Gastroesophageal sphincter (tissue), 3 donors: Measurements from ENCODE around the gene COPS9.

Source experiments
- EP300 ChIP-seq: sonication (generic); formaldehyde crosslinking; IDR thresholded peaks from one replicate; pipeline ENCODE4 v1.6.1; 2017; ENCODE audit warnings: antibody characterized with exemption, mild to moderate bottlenecking
- POLR2A ChIP-seq, 2 donors: fragments of 450-650 bp; IDR thresholded peaks; one replicate each; pipeline ENCODE4 v1.6.1; 2017; ENCODE audit warnings: antibody characterized with exemption in 2 of 2, mild to moderate bottlenecking in 2 of 2, moderate library complexity in 1 of 2
- POLR2AphosphoS5 ChIP-seq: sonication (generic); formaldehyde crosslinking; IDR thresholded peaks from one replicate; pipeline ENCODE4 v1.6.1; 2017; ENCODE audit warnings: antibody characterized with exemption
- TF ChIP-seq, protein P1 (sequence below), 4 experiments: fragments of 200-600 bp in 2 of 4; fragments of 450-650 bp in 2 of 4; sonication (generic) in 1 of 4; IDR thresholded peaks; one replicate each; pipeline ENCODE4 v1.5.1; 2017 to 2019; ENCODE audit warnings: antibody characterized with exemption in 4 of 4, mild to moderate bottlenecking in 2 of 4, moderate library complexity in 2 of 4

DNA sequence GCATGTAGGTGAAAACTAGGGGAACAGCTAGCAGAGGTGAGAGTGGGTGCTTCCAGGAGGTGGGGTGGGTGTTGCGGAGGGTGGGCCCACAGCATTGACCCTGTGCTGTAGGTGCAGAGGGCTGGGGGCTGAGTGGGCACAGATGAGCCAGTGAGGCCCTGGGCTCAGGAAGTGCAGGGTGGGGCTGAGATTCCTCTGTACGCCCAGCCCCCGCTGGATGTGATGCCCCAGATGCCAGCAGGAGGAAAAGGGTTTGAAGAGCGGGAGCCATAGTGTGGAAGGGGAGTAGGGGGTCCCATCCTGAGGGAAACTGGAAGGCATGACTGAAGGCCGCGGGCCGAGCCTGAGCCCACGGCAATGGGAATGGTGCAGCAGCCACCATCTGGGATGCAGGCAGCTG is 18.5 kb upstream of the COPS9 start:
- TF ChIP-seq, protein P1, sequence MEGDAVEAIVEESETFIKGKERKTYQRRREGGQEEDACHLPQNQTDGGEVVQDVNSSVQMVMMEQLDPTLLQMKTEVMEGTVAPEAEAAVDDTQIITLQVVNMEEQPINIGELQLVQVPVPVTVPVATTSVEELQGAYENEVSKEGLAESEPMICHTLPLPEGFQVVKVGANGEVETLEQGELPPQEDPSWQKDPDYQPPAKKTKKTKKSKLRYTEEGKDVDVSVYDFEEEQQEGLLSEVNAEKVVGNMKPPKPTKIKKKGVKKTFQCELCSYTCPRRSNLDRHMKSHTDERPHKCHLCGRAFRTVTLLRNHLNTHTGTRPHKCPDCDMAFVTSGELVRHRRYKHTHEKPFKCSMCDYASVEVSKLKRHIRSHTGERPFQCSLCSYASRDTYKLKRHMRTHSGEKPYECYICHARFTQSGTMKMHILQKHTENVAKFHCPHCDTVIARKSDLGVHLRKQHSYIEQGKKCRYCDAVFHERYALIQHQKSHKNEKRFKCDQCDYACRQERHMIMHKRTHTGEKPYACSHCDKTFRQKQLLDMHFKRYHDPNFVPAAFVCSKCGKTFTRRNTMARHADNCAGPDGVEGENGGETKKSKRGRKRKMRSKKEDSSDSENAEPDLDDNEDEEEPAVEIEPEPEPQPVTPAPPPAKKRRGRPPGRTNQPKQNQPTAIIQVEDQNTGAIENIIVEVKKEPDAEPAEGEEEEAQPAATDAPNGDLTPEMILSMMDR (IDR thresholded peaks at IDR 0.05) = no peak
- TF ChIP-seq EP300 (no peak), POLR2A (IDR thresholded peaks at IDR 0.05) (no peak), POLR2AphosphoS5 (no peak)
